HCT116 (cell line): ENCODE measurements around the gene LXN. TPM values are rescaled to one million over a fixed set of nuclear protein-coding genes. Genes with fewer than 3 reads are reported as not detected.

Experiments
- ATAC-seq: fragments of 200-7000 bp; cut with Tn5 transposase; 2 replicates; pipeline ENCODE4 v1.9.1; 2020; ENCODE audit warnings: mild to moderate bottlenecking, moderate library complexity
- BruUV-seq: library from RNA; stranded (reverse); fragments of 400-500 nt; replicated peaks from 2 replicates; lab custom pipeline; 2021; lab: Mats Ljungman, UMichigan
- CTCF ChIA-PET: fragments of 300-600 bp; sonication (Branson Sonifier 250); formaldehyde crosslinking; loops from one replicate; lab custom pipeline; 2021; ENCODE audit warnings: antibody characterized with exemption; lab: Charles Lee
- POLR2A ChIA-PET: fragments of 300-600, 350-600 bp; sonication (Branson Sonifier 250); formaldehyde crosslinking; loops from one replicate; lab custom pipeline; 2021; ENCODE audit warnings: antibody characterized with exemption; lab: Charles Lee
- RAD21 ChIA-PET, 2 experiments: fragments of 300-600 bp; sonication (Branson Sonifier 250); formaldehyde crosslinking; loops; one replicate each; lab custom pipeline; 2023; ENCODE audit warnings: low total read pairs in 2 of 2; ENCODE audit not compliant: uncharacterized antibody in 2 of 2, unreplicated experiment in 2 of 2, low non-redundant PET in 1 of 2; lab: Charles Lee
- DNase-seq: peaks from one replicate; pipeline ENCODE4 v3.0.0-alpha.2; 2010; ENCODE audit warnings: low read depth, low spot score
- H2AFZ ChIP-seq: fragments of 200-600 bp; shearing (Covaris generic), sonication (generic); 2 replicates; pipeline ENCODE4 v1.6.1; 2017; ENCODE audit warnings: low read depth, mixed run types, mixed read lengths, antibody characterized with exemption, low read length; ENCODE audit not compliant: poor library complexity, severe bottlenecking
- H3K27ac ChIP-seq: 2 replicates; pipeline ENCODE4 v1.5.1; 2012; ENCODE audit warnings: low read depth, low read length
- H3K27me3 ChIP-seq: fragments of 200-600 bp; sonication (generic); 2 replicates; pipeline ENCODE4 v1.6.1; 2016; ENCODE audit warnings: mixed run types, low read length, mixed read lengths; ENCODE audit not compliant: insufficient read depth
- H3K36me3 ChIP-seq, 2 experiments: fragments of 200-500 bp in 1 of 2; fragments of 200-600 bp in 1 of 2; sonication (Bioruptor generic) in 1 of 2; sonication (generic) in 1 of 2; 2 replicates each; pipeline versions ENCODE4 v1.5.1 to v1.6.1; 2014 to 2016; ENCODE audit warnings: low read length in 2 of 2, inconsistent platforms in 1 of 2, mixed read lengths in 1 of 2, mixed run types in 1 of 2; ENCODE audit not compliant: insufficient read depth in 2 of 2, control insufficient read depth in 1 of 2
- H3K4me1 ChIP-seq, 2 experiments: fragments of 200-600 bp in 1 of 2; sonication (generic) in 1 of 2; 2 replicates each; pipeline versions ENCODE4 v1.5.1 to v1.6.1; 2012 to 2017; ENCODE audit warnings: low read length in 2 of 2, inconsistent platforms in 1 of 2, mild to moderate bottlenecking in 1 of 2, mixed read lengths in 1 of 2, mixed run types in 1 of 2, moderate library complexity in 1 of 2; ENCODE audit not compliant: insufficient read depth in 2 of 2, control insufficient read depth in 1 of 2
- H3K4me2 ChIP-seq: fragments of 200-600 bp; sonication (generic); 2 replicates; pipeline ENCODE4 v1.6.1; 2017; ENCODE audit warnings: mixed run types, low read length, mixed read lengths
- H3K4me3 ChIP-seq, 2 experiments: fragments of 200-600 bp in 1 of 2; sonication (generic) in 1 of 2; replicated peaks in 1 of 2; 2 replicates each; pipeline ENCODE4 v1.5.1; 2011 to 2016; ENCODE audit warnings: low read length in 2 of 2, control low read depth in 1 of 2, low read depth in 1 of 2, mild to moderate bottlenecking in 1 of 2, mixed read lengths in 1 of 2, mixed run types in 1 of 2
- H3K79me2 ChIP-seq: fragments of 200-600 bp; sonication (generic); 2 replicates; pipeline ENCODE4 v1.6.1; 2017; ENCODE audit warnings: mild to moderate bottlenecking, mixed run types, low read length, moderate library complexity, mixed read lengths; ENCODE audit not compliant: insufficient read depth
- H3K9ac ChIP-seq: fragments of 200-600 bp; sonication (generic); 2 replicates; pipeline ENCODE4 v1.6.1; 2016; ENCODE audit warnings: low read length, mixed read lengths
- H3K9me2 ChIP-seq: fragments of 200-600 bp; sonication (generic), shearing (Covaris generic); 2 replicates; pipeline ENCODE4 v1.6.1; 2017; ENCODE audit warnings: mixed run types, mild to moderate bottlenecking, moderate library complexity; ENCODE audit not compliant: insufficient read depth
- H3K9me3 ChIP-seq, 2 experiments: fragments of 200-500 bp in 1 of 2; fragments of 200-600 bp in 1 of 2; sonication (Bioruptor generic) in 1 of 2; sonication (generic) in 1 of 2; 2 replicates each; pipeline ENCODE4 v1.6.1; 2014 to 2017; ENCODE audit warnings: low read length in 2 of 2, mixed read lengths in 2 of 2, inconsistent platforms in 1 of 2, low read depth in 1 of 2, mild to moderate bottlenecking in 1 of 2, mixed run types in 1 of 2, moderate library complexity in 1 of 2; ENCODE audit not compliant: control insufficient read depth in 1 of 2, insufficient read depth in 1 of 2
- H4K20me1 ChIP-seq: fragments of 200-600 bp; sonication (generic), shearing (Covaris generic); 2 replicates; pipeline ENCODE4 v1.6.1; 2017; ENCODE audit warnings: mixed run types, mild to moderate bottlenecking, moderate library complexity; ENCODE audit not compliant: insufficient read depth
- CEBPB ChIP-seq: IDR thresholded peaks from 2 replicates; pipeline ENCODE4 v1.6.1; 2012; ENCODE audit warnings: low read depth
- EGR1 ChIP-seq: IDR thresholded peaks from 2 replicates; pipeline ENCODE4 v1.6.1; 2012; ENCODE audit warnings: low read depth
- ELF1 ChIP-seq: IDR thresholded peaks from 2 replicates; pipeline ENCODE4 v1.6.1; 2012; ENCODE audit warnings: low read depth, borderline replicate concordance
- EZH2 ChIP-seq: fragments of 200-600 bp; sonication (generic); IDR thresholded peaks from 2 replicates; pipeline ENCODE4 v1.6.1; 2017; ENCODE audit warnings: antibody characterized with exemption, mixed run types
- EZH2phosphoT487 ChIP-seq: fragments of 200-600 bp; IDR thresholded peaks from 2 replicates; pipeline ENCODE4 v1.6.1; 2018; ENCODE audit warnings: antibody characterized with exemption, borderline replicate concordance
- POLR2A ChIP-seq: IDR thresholded peaks from 2 replicates; pipeline ENCODE4 v1.7.0; 2011; ENCODE audit warnings: borderline replicate concordance; ENCODE audit not compliant: insufficient read depth, insufficient read length; ENCODE audit errors: extremely low read depth
- SIN3A ChIP-seq: IDR thresholded peaks from 2 replicates; pipeline ENCODE4 v1.6.1; 2012; ENCODE audit warnings: low read depth
- SP1 ChIP-seq: IDR thresholded peaks from 2 replicates; pipeline ENCODE4 v1.6.1; 2012; ENCODE audit warnings: low read depth
- ZFX ChIP-seq: fragments of 450-650 bp; IDR thresholded peaks from 2 replicates; pipeline ENCODE4 v1.6.1; 2017
- ZNF274 ChIP-seq: fragments of 200-500 bp; sonication (Bioruptor generic); IDR thresholded peaks from 2 replicates; pipeline ENCODE4 v1.6.1; 2014; ENCODE audit warnings: mild to moderate bottlenecking, low read depth, low read length, inconsistent platforms
- intact Hi-C: fragments of 100-400 bp; cut with micrococcal nuclease; formaldehyde crosslinking; loops from 2 replicates; pipeline ENCODE4 v1.10.0; 2022
- total RNA-seq: library from RNA; stranded (reverse); gene quantifications from one replicate; pipeline ENCODE4 v1.2.1, GENCODE V29; 2021; ENCODE audit not compliant: unreplicated experiment
- TF ChIP-seq, protein P1 (sequence below): IDR thresholded peaks from 2 replicates; pipeline ENCODE4 v1.6.1; 2012
- TF ChIP-seq, protein P2 (sequence below): IDR thresholded peaks from 2 replicates; pipeline ENCODE4 v1.6.1; 2012; ENCODE audit warnings: low read depth

The LXN gene
- total RNA-seq, 1 experiment from 2014 or later = not detected

DNA sequence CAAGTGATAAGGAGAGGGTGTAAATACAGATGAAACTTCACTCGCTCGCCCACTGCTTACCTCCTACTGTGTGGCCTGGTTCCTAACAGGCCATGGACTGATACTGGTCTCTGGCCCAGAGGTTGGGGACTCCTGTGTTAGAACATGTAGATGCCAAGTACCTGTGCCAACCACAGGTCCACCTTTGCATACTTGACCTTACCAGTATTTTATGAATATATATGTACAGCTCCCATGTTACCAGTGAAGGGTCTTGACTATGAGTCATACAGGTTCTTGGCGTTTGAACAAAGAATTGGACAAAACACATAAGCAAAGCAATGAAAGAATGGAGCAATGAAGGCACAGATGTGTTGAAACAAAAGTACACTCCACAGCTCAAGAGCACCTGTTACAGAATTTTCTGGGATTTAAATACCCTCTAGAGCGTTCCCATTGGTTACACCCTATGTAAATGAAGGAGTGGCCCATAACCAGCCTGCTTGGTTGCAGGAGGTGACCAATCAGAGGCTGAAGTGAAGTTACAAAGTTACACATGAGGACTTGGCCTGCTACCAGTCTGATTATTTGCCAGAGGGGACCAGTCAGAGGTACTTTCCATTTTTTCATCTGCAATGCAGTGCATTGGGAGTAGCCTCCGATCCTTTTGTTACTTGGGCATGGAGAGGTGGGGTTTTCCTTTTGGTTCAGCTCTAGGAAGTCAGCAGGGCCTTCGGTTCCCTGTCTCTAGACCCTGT lies 29.8 kb downstream of the LXN start:
- no peak overlapping the region for H3K4me3 ChIP-seq
- BruUV-seq = no TSS peak
- ChIA-PET POLR2A (no interaction called here), RAD21 (no interaction called here), CTCF (interaction anchor here (2.9 kb wide), 1 partner anchor 147 kb away, joined by 12 read pairs; no protein-coding TSS in a partner anchor)
- peaks cover 7 to 13% of the 10 kb centered on the region in 2 experiments; a peak in 3 of 4 replicates for H3K4me1 ChIP-seq
- no peaks in the 10 kb centered on the region for H3K9me3 ChIP-seq
- DNase-seq = no peak
- intact Hi-C loops = loop anchor here (10.0 kb wide), 2 partner anchors 612 to 1028 kb away; no protein-coding TSS in a partner anchor
- peaks cover 6 to 7% of the 10 kb centered on the region in 2 experiments; a peak in 2 of 4 replicates for H3K36me3 ChIP-seq
- no peak overlapping the region for H3K4me2 ChIP-seq
- H3K27me3 ChIP-seq = no peaks in the 10 kb centered on the region
- no peak overlapping the region for H2AFZ ChIP-seq
- no peaks in the 10 kb centered on the region for H3K9me2 ChIP-seq
- no peak overlapping the region for H3K27ac ChIP-seq
- H3K9ac ChIP-seq = no peak overlapping the region
- ATAC-seq = no peak
- no peaks in the 10 kb centered on the region for H4K20me1 ChIP-seq
- H3K79me2 ChIP-seq = peaks cover 33% of the 10 kb centered on the region
- TF ChIP-seq SP1 (no peak), SIN3A (no peak), EZH2 (no peak), EZH2phosphoT487 (no peak), EGR1 (no peak), CEBPB (no peak), ELF1 (no peak), ZNF274 (no peak), POLR2A (no peak), ZFX (no peak)
- TF ChIP-seq, protein P1, sequence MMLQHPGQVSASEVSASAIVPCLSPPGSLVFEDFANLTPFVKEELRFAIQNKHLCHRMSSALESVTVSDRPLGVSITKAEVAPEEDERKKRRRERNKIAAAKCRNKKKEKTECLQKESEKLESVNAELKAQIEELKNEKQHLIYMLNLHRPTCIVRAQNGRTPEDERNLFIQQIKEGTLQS = no peak
- TF ChIP-seq, protein P2, sequence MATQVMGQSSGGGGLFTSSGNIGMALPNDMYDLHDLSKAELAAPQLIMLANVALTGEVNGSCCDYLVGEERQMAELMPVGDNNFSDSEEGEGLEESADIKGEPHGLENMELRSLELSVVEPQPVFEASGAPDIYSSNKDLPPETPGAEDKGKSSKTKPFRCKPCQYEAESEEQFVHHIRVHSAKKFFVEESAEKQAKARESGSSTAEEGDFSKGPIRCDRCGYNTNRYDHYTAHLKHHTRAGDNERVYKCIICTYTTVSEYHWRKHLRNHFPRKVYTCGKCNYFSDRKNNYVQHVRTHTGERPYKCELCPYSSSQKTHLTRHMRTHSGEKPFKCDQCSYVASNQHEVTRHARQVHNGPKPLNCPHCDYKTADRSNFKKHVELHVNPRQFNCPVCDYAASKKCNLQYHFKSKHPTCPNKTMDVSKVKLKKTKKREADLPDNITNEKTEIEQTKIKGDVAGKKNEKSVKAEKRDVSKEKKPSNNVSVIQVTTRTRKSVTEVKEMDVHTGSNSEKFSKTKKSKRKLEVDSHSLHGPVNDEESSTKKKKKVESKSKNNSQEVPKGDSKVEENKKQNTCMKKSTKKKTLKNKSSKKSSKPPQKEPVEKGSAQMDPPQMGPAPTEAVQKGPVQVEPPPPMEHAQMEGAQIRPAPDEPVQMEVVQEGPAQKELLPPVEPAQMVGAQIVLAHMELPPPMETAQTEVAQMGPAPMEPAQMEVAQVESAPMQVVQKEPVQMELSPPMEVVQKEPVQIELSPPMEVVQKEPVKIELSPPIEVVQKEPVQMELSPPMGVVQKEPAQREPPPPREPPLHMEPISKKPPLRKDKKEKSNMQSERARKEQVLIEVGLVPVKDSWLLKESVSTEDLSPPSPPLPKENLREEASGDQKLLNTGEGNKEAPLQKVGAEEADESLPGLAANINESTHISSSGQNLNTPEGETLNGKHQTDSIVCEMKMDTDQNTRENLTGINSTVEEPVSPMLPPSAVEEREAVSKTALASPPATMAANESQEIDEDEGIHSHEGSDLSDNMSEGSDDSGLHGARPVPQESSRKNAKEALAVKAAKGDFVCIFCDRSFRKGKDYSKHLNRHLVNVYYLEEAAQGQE = no peak
